Jurkat, Clone E6-1 (cell line): ENCODE data around the gene KDM2A.
A peak's percentile ranks its signal among the peaks of the same experiment; 100 is the strongest.

Source experiments
- DNase-seq: peaks from one replicate; pipeline ENCODE4 v3.0.0-alpha.2; 2011; ENCODE audit warnings: low read depth, low spot score
- H3K4me3 ChIP-seq: 2 replicates; pipeline ENCODE4 v1.5.1; 2011; ENCODE audit warnings: mild to moderate bottlenecking, low read length, control low read depth, moderate library complexity

KDM2A gene

GRCh38 chr11:67267188-67268080 is 148.4 kb downstream of the KDM2A start:
- H3K4me3 ChIP-seq = peak overlapping the region; percentile 89
- DNase-seq = no peak

GRCh38 chr11:67268081-67268961 is 149.3 kb downstream of the KDM2A start:
- H3K4me3 ChIP-seq = peak overlapping the region; percentile 89
- DNase-seq = no peak

- no peak for DNase-seq
- H3K4me3 ChIP-seq = peak overlapping the region; percentile 44; the same call in 1 of the 2 replicates
These were observed 149.9 kb downstream of the KDM2A start for GRCh38 chr11:67268962-67269268.

GRCh38 chr11:67269401-67270255 is 150.6 kb downstream of the KDM2A start:
- H3K4me3 ChIP-seq = peak overlapping the region; percentile 44
- DNase-seq = no peak

GRCh38 chr11:67270256-67271204 is 151.5 kb downstream of the KDM2A start:
- H3K4me3 ChIP-seq = peak overlapping the region; percentile 44
- DNase-seq = no peak

- peak overlapping the region; percentile 44 for H3K4me3 ChIP-seq
- no peak for DNase-seq
These were observed 152.1 kb downstream of the KDM2A start for GRCh38 chr11:67271205-67271540.

GRCh38 chr11:67271541-67272284 is 152.7 kb downstream of the KDM2A start:
- H3K4me3 ChIP-seq = peak overlapping the region; percentile 44
- DNase-seq = no peak

GRCh38 chr11:67272327-67273259 is 153.5 kb downstream of the KDM2A start:
- no peak for DNase-seq
- H3K4me3 ChIP-seq = peak overlapping the region; percentile 44

GRCh38 chr11:67273260-67273990 is 154.4 kb downstream of the KDM2A start:
- no peak for DNase-seq
- H3K4me3 ChIP-seq = no peak overlapping the region

- DNase-seq = no peak
- no peak overlapping the region for H3K4me3 ChIP-seq
These were observed 155.9 kb downstream of the KDM2A start for GRCh38 chr11:67274768-67275605.

GRCh38 chr11:67275606-67276409 is 156.7 kb downstream of the KDM2A start:
- H3K4me3 ChIP-seq = no peak overlapping the region
- DNase-seq = no peak

GRCh38 chr11:67276781-67277230 is 157.7 kb downstream of the KDM2A start:
- DNase-seq = peak; percentile 65
- H3K4me3 ChIP-seq = peak overlapping the region; percentile 78

GRCh38 chr11:67277231-67277961 is 158.3 kb downstream of the KDM2A start:
- peak overlapping the region; percentile 78 for H3K4me3 ChIP-seq
- DNase-seq = peak; percentile 98
